ENCODE results near the gene ASCL3.

- TF ChIP-seq POLR2A (IDR thresholded peaks at IDR 0.05; ENCODE audit: low read depth, low read length), result no peak
- no peak for TF ChIP-seq TAF1 (IDR thresholded peaks at IDR 0.05; ENCODE audit: low read depth, low read length)
These were observed 32.2 kb downstream of the ASCL3 start for GRCh38 chr11:8910649-8911026.

All from GM12891 (cell line).